Measurements from ENCODE around the gene SNUPN.

DNA sequence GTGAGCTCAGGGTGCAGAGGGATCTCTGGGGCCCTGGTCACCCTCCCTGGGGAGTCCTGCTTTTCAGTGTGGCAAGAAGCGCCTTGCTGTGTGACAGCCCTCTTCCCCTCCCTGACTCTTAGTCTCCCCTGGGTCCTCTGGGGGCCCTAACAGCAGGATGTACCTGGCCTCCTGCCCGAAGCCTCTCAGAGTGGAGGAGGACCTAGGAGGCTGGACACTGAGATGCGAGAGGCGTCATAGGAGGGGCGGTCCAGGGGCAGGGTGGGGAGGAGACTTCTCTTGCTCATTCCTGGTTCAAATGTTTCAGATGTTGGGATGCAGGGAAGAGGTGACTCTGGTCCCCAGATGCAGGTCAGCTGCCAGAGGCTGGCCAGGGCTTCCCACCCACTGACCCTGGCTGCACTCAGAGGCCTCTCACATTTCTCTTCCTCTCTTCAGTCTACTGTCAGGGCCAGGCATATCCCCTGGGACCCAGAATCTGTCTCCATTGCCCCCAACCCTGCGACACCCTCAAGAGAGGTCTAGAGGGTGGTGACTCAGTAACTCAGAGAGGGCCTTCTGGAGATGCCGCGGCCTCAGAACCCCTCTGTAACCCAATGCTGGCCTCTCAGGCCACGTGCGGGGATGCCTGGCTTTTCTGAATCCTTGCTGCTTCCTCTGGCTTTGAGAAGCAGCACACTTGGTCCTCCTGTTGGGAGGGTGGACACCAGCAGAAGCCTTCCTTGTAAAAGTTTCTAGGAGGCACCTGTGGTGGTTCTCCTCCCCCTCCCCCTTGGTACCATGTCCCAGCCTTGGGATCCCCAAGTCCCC is 48.1 kb upstream of the SNUPN start:
- no peak for TF ChIP-seq EZH2 (IDR thresholded peaks at IDR 0.05)
- no peak for TF ChIP-seq POLR2AphosphoS5 (IDR thresholded peaks at IDR 0.05; ENCODE audit: borderline replicate concordance, low read depth, low read length)
